Retina (tissue), 1 donor: Measurements from ENCODE around the gene NTM.

ENCODE experiments used
- DNase-seq: peaks from one replicate; pipeline ENCODE4 v3.0.0-alpha.2; 2016

Gene NTM

GRCh38 chr11:132131047-132131446 is 760.6 kb downstream of the NTM start:
- DNase-seq = no peak

- DNase-seq = no peak
Observed at GRCh38 chr11:132131961-132132360, 761.5 kb downstream of the NTM start.

GRCh38 chr11:132134322-132134721 is 763.9 kb downstream of the NTM start:
- DNase-seq = no peak

GRCh38 chr11:132137289-132137980 is 767.0 kb downstream of the NTM start:
- DNase-seq = no peak

- DNase-seq = no peak
Observed at GRCh38 chr11:132137981-132138313, 767.5 kb downstream of the NTM start.

- DNase-seq = no peak
Observed at GRCh38 chr11:132139181-132139580, 768.8 kb downstream of the NTM start.

GRCh38 chr11:132140056-132140455 is 769.6 kb downstream of the NTM start:
- DNase-seq = no peak

GRCh38 chr11:132142121-132142520 is 771.7 kb downstream of the NTM start:
- no peak for DNase-seq

- no peak for DNase-seq
Observed at GRCh38 chr11:132142554-132142953, 772.1 kb downstream of the NTM start.

GRCh38 chr11:132147464-132147863 is 777.0 kb downstream of the NTM start:
- DNase-seq = no peak

- DNase-seq = no peak
Observed at GRCh38 chr11:132154781-132155180, 784.4 kb downstream of the NTM start.

GRCh38 chr11:132158091-132158490 is 787.7 kb downstream of the NTM start:
- DNase-seq = no peak

GRCh38 chr11:132158696-132159095 is 788.3 kb downstream of the NTM start:
- DNase-seq = no peak

- DNase-seq = peak; percentile 54
Observed at GRCh38 chr11:132161403-132162078, 791.1 kb downstream of the NTM start.

GRCh38 chr11:132168344-132168981 is 798.0 kb downstream of the NTM start:
- peak; percentile 41 for DNase-seq

- no peak for DNase-seq
Observed at GRCh38 chr11:132171031-132171430, 800.6 kb downstream of the NTM start.

- no peak for DNase-seq
Observed at GRCh38 chr11:132174362-132175255, 804.2 kb downstream of the NTM start.

- DNase-seq = no peak
Observed at GRCh38 chr11:132177106-132177505, 806.7 kb downstream of the NTM start.

- no peak for DNase-seq
Observed at GRCh38 chr11:132184079-132184478, 813.7 kb downstream of the NTM start.

GRCh38 chr11:132185726-132186592 is 815.5 kb downstream of the NTM start:
- peak; percentile 77 for DNase-seq

- no peak for DNase-seq
Observed at GRCh38 chr11:132186699-132187098, 816.3 kb downstream of the NTM start.

GRCh38 chr11:132187386-132187785 is 817.0 kb downstream of the NTM start:
- DNase-seq = no peak
